Adrenal gland (tissue), 12 donors: ENCODE data around the gene AHNAK. TPM values are rescaled to one million over a fixed set of nuclear protein-coding genes. Genes with fewer than 3 reads are reported as not detected.

Source experiments
- DNase-seq, 7 donors: peaks; one replicate each; pipeline ENCODE4 v3.0.0-alpha.2; 2019 to 2020
- H3K27ac ChIP-seq, 5 donors: fragments of 200-600 bp; sonication (generic) in 4 of 5; 1 replicate in 3 of 5; 2 replicates in 2 of 5; pipeline versions ENCODE4 v1.5.1 to v1.8.0; 2016 to 2020; ENCODE audit warnings: mild to moderate bottlenecking in 1 of 5
- H3K27me3 ChIP-seq: fragments of 200-600 bp; 2 replicates; pipeline ENCODE4 v1.8.0; 2021
- H3K36me3 ChIP-seq, 2 donors: fragments of 200-600 bp; replicated peaks in 1 of 2; 1 replicate in 1 of 2; 2 replicates in 1 of 2; pipeline versions ENCODE4 v1.5.1 to v1.8.0; 2018 to 2022
- H3K4me1 ChIP-seq, 2 donors: fragments of 200-600 bp; replicated peaks in 1 of 2; 1 replicate in 1 of 2; 2 replicates in 1 of 2; pipeline versions ENCODE4 v1.5.1 to v1.8.0; 2018 to 2021
- H3K4me3 ChIP-seq, 4 donors: fragments of 200-600 bp; sonication (generic) in 3 of 4; one replicate each; pipeline ENCODE4 v1.5.1; 2016 to 2018
- H3K9me3 ChIP-seq, 3 donors: fragments of 200-600 bp; sonication (generic) in 1 of 3; replicated peaks in 1 of 3; 1 replicate in 2 of 3; 2 replicates in 1 of 3; pipeline versions ENCODE4 v1.5.1 to v1.8.0; 2016 to 2021
- POLR2A ChIP-seq, 2 donors: fragments of 450-650 bp; IDR thresholded peaks; one replicate each; pipeline ENCODE4 v1.6.1; 2017; ENCODE audit warnings: antibody characterized with exemption in 2 of 2, mild to moderate bottlenecking in 2 of 2, moderate library complexity in 1 of 2
- WGBS, 4 donors: extraction: QIAGEN DNeasy Blood & Tissue Kit in 2 of 4; methylation state at CpG; one replicate each; pipeline versions ENCODE4 v1.1.5 to v1.1.7; 2013 to 2017; 5-methylcytosine and 5-hydroxymethylcytosine counted together
- intact Hi-C, 2 donors: fragments of 100-400 bp; cut with DNase I; formaldehyde crosslinking; loops; one replicate each; pipeline versions ENCODE4 v1.14.1 to v1.15.0; 2022 to 2023
- polyA plus RNA-seq, 3 donors: library from polyadenylated mRNA; stranded (reverse); fragments of 200-250 nt in 2 of 3; fragments of 350-450 nt in 1 of 3; fragmentation: Illumina TruSeq in 1 of 3; extraction: RNeasy Lipid Tissue Mini Kit (QIAGEN cat#74804) in 1 of 3; gene quantifications; one replicate each; pipeline ENCODE4 v1.2.3, GENCODE V29; 2013 to 2014
- total RNA-seq, 9 donors: library from RNA; depleted of rRNA in 4 of 9; stranded (reverse); fragments of >200 nt in 4 of 9; fragments of 120-200 nt in 1 of 9; fragmentation: NEBNext Ultra II Directional in 1 of 9; extraction: Animal tissue kit (Norgen Biotek cat#: 25700) in 1 of 9; gene quantifications; one replicate each; pipeline versions ENCODE4 v1.1.0 to v1.2.4, GENCODE V29; 2013 to 2023
- TF ChIP-seq, protein P1 (sequence below), 6 experiments: fragments of 450-650 bp in 4 of 6; fragments of 200-600 bp in 2 of 6; sonication (generic) in 1 of 6; IDR thresholded peaks; 1 replicate in 5 of 6; 2 replicates in 1 of 6; pipeline versions ENCODE4 v1.5.1 to v1.8.0; 2016 to 2021; ENCODE audit warnings: antibody characterized with exemption in 6 of 6, mild to moderate bottlenecking in 2 of 6, moderate library complexity in 1 of 6
- donor health status: healthy with polysubstance abuse.
- donor health status: Bipolar disorder and iron deficiency.
- donor health status: DM: yes; HTN: yes; CAD: no.
- donor health status: DM: no; HTN: no; CAD: no.
- donor health status: DM: no; HTN: no; CAD: no.
- donor health status: DM: yes; HTN: yes; CAD: no.

AHNAK gene
- total and polyA plus RNA-seq, 12 donors = 32.0 to 307 (median 175) TPM

DNA sequence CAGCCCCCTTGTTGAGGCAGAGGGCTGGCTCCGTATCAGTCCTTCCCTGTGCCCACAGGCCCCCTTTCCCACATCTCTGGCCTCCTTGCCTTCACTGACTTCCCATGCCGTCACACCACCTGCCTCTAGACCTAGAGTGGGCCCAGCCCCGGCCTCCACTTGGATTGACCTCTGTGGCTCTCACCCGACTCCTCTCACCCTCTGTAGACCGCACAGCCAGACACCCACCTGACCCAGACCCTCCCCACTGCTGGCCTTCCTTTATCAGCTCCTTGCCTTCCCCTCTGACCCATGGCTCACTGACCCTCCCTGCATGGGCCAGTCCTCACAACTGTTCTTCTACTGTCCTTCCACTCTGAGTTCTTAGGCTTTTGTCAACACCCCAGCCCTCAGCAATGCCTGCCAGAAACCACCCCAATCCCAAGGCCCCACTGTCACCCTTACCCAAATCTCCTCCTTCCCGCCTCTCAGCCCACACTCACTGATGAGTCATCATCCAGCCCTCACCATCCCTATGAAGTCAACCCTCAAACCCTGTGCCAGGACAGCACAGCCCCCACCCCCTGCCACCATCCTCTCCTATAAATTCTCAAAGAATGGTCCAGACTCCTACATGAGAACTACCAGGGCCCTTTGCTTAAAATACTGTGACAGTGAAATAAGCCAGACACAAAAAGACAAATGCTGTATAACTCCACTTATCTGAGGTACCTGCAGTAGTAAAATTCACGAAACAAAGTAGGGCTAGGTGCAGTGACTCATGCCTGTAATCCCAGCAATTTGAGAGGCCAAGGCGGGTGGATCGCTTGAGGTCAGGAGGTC, 74.3 kb downstream of the AHNAK start:
- Histone ChIP-seq H3K4me1 (peaks cover 0 to 5% of the 10 kb centered on the region in 2 donors), H3K36me3 (no peaks in the 10 kb centered on the region), H3K4me3 (no peak overlapping the region), H3K9me3 (no peaks in the 10 kb centered on the region), H3K27me3 (no peaks in the 10 kb centered on the region), H3K27ac (peak overlapping the region in 1 of 5 donors; percentile 10)
- 66 to 75% (median 71%) methylated on average over 9 of the region's 9 CpGs for WGBS, 4 donors
- peak in 5 of 7 donors; percentile 22 to 60 (median 29) for DNase-seq
- TF ChIP-seq, protein P1, sequence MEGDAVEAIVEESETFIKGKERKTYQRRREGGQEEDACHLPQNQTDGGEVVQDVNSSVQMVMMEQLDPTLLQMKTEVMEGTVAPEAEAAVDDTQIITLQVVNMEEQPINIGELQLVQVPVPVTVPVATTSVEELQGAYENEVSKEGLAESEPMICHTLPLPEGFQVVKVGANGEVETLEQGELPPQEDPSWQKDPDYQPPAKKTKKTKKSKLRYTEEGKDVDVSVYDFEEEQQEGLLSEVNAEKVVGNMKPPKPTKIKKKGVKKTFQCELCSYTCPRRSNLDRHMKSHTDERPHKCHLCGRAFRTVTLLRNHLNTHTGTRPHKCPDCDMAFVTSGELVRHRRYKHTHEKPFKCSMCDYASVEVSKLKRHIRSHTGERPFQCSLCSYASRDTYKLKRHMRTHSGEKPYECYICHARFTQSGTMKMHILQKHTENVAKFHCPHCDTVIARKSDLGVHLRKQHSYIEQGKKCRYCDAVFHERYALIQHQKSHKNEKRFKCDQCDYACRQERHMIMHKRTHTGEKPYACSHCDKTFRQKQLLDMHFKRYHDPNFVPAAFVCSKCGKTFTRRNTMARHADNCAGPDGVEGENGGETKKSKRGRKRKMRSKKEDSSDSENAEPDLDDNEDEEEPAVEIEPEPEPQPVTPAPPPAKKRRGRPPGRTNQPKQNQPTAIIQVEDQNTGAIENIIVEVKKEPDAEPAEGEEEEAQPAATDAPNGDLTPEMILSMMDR (IDR thresholded peaks at IDR 0.05) = no peak
- no peak for TF ChIP-seq POLR2A (IDR thresholded peaks at IDR 0.05)
- intact Hi-C loops = no loop called here

DNA sequence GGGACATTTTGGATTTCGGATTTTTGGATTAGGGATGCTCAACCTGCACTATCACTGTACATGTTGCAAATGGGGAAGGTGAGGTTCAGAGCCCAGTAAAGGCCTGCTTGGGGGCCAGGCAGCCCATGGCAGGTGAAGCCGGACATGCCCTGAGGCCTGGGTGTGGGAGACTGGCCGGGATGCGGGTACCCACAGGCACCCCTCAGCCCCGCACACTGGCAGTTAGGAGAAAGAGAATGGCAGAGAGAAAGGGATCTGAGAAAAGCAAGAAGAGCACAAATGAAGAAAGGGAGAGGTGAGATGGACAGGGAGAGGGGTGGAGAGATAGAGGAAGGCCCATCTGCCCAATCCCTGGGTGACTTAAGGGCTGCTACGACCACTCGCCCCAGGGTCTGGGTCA, 75.0 kb downstream of the AHNAK start:
- Histone ChIP-seq H3K4me3 (no peak overlapping the region), H3K27me3 (no peaks in the 10 kb centered on the region), H3K4me1 (peaks cover 0 to 5% of the 10 kb centered on the region in 2 donors), H3K9me3 (no peaks in the 10 kb centered on the region), H3K36me3 (no peaks in the 10 kb centered on the region), H3K27ac (no peak overlapping the region)
- no peak for DNase-seq
- TF ChIP-seq, protein P1 (IDR thresholded peaks at IDR 0.05) = no peak
- no peak for TF ChIP-seq POLR2A (IDR thresholded peaks at IDR 0.05)
- 94 to 97% (median 96%) methylated on average over 6 to 7 of the region's 7 CpGs for WGBS, 4 donors
- intact Hi-C loops = no loop called here

- no peak overlapping the region for H3K27ac ChIP-seq
- no peak for DNase-seq
- intact Hi-C loops = no loop called here
- H3K27me3 ChIP-seq = no peaks in the 10 kb centered on the region
- H3K36me3 ChIP-seq = no peaks in the 10 kb centered on the region
- WGBS, 4 donors = 36 to 65% (median 43%) methylated on average over 2 of the region's 2 CpGs
- TF ChIP-seq, protein P1 (IDR thresholded peaks at IDR 0.05) = no peak
- H3K4me3 ChIP-seq = no peak overlapping the region
- H3K9me3 ChIP-seq = no peaks in the 10 kb centered on the region
- H3K4me1 ChIP-seq = peaks cover 0 to 5% of the 10 kb centered on the region in 2 donors
Observed at GRCh38 chr11:62468577-62468976, 78.0 kb downstream of the AHNAK start.

- H3K27me3 ChIP-seq = no peaks in the 10 kb centered on the region
- DNase-seq = no peak
- no peak overlapping the region for H3K27ac ChIP-seq
- no peak overlapping the region for H3K4me3 ChIP-seq
- H3K9me3 ChIP-seq = no peaks in the 10 kb centered on the region
- intact Hi-C loops = no loop called here
- H3K4me1 ChIP-seq = peaks cover 0 to 5% of the 10 kb centered on the region in 2 donors
- WGBS, 4 donors = 55 to 81% (median 69%) methylated on average over 2 of the region's 2 CpGs
- no peaks in the 10 kb centered on the region for H3K36me3 ChIP-seq
- no peak for TF ChIP-seq POLR2A (IDR thresholded peaks at IDR 0.05)
- TF ChIP-seq, protein P1 (IDR thresholded peaks at IDR 0.05) = no peak
Observed at GRCh38 chr11:62466444-62466843, 80.2 kb downstream of the AHNAK start.
